Activated effector memory CD4-positive, alpha-beta T cell treated with Interleukin-2 at 50 U/mL for 16 hours (primary cell): Measurements from ENCODE around the gene TMEM214.

Experiments used
- DNase-seq: peaks from one replicate; pipeline ENCODE4 v3.0.0-alpha.2; 2020

The TMEM214 gene

DNA sequence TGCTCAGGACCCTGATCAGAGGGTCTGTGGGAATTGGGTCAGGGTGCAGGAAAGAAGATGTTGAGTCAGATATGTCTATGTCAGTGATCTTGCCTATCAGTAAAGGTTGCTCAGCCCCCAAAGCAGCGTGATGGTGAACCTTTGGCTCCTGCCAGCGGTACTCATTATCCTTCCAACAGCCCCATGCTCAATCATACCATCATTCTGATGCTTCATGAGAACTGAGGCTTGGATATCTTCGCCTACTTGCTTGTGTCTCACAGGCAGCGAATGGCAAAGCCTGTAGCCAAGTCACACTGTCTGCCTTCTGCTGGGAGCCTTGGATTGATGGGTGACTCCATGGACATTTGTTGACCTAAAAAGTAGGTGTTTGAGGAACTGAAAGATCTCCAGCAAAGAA lies 19.0 kb upstream of the TMEM214 start:
- no peak for DNase-seq

DNA sequence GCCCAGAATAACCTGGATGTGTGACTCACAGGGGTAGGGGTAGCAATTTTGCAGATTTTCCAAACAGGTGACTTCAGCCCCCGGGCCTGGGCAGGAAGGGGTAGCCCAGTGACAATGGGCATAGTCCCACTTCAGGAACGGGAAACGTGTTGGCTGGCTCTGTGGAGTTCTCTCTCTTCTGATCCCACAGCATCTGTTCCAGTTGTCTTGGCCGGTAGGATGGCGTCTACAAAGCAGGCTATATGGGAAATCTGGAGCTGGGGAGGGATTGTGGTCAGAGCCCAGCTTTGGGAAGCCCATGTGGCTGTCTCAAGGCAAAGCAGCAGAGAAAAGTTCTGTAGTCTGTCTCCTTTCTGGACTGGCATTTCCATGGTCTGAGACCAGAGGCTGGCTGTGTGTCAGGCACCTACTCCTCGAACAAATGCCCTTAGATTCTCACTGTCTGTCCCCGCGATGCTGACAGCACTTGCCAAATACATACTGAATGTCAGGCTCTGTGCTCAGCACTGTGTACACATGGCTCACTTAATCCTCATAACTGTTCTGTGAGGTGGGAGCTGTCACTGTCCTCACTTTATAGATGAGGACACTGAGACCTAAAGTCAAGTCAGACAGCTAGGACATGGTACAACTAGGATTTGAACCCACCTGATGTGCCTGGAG lies 17.9 kb upstream of the TMEM214 start:
- no peak for DNase-seq

DNA sequence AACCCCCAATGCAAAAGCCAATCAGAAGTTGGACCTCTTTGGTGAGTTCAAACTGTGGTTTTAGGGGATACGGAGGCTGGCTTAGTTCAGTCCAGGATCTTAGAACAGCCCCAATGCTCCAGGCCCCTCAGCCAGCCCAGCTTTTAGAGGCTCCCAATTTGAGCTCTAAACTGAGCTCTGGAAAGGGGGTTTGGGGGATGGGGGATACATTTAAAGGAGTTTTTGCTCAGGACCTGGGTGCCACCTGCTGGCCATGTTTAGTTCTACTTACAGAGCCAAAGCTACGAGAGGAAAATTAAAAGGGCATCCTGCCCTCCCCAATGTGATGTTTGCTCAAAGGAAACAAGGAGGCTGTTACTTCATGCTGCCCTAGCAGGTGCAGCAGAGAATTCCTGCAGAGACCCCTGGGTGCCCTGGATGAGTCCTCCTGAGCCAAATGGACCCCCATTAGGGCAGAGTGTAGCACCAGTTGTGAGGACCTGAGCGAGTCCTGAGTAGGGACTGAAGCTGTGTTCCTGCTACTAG lies 15.9 kb upstream of the TMEM214 start:
- DNase-seq: peak; percentile 8

DNA sequence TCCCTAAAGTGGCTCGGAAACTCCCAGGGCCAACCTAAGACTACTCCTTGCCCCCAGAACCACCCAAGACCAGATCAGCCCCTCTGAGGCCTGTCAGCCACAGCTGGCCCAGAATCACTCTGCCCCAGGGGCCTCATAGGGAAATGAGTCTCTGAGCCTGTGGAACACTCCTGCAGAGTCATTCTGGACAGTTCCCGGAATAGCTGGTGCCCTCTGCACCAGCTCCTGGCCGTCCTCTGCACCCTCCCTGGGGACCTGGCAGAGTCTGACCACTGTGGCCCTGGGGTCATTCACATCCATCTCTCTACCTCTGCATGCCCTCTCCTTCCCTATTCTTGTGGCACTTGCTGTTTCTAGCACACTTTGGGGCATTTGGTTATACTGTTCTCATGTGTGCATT lies 14.6 kb upstream of the TMEM214 start:
- DNase-seq: no peak

DNA sequence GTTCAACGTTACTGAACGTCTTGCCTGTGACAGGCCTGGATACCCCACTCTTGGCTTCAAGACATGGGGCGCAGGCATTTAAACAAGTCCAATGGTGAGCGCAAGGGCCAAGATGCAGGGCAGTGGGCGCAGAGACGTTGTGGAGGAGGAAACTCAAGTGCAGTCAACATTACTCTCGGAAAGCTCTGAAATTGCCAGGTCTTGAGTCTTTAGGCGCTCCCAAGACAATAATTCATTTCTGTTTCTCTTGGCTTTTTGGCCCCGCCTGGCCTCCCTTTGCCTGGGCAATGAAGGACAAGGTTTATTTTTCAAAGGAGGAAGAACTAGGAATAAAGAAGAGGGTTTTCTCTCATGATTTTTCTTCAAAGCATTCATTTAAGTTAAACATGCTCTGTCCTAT lies 13.3 kb upstream of the TMEM214 start:
- DNase-seq: no peak

DNA sequence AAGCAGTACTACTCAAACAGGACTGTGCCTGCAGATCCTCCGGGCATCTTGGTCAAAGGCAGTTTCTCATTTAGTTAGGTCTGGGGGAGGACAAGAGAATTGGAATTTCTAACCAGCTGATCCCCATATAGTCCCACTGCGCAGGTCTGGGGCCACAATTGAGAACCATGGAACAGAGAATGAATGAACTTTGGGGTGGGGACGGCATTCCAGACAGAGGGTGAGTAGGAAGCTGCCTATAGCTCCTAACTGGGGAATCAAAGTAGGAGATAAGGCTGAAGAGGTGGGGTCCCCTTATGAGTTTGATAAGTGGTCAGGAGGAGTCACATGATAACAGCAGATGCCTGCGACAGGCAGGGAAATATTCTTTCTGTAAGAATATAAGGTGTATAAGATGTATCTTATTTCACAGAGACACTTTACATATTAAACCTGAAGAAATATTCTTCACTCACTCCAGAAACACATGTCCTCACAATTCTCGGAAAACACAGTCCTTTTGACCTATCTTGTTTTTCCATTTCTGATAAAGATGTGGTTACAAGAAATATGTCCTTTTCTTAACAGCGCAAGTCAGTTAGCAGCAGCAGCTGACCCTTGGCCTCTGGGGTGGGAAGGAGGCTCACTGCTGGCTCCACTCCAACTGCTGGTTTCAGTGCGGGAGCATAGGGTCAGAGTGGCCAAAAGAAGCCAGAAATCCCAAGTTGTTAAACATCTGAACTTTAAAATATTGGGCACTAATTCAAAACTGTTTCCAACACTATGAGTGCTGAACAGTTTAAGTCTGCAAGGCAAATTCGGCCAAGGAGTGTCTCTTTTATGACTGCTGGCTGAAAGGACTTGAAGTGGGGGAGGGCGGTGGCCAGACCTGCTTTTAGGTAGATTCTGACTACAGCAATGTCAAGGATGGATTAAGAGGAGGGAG lies 12.6 kb upstream of the TMEM214 start:
- DNase-seq: no peak

DNA sequence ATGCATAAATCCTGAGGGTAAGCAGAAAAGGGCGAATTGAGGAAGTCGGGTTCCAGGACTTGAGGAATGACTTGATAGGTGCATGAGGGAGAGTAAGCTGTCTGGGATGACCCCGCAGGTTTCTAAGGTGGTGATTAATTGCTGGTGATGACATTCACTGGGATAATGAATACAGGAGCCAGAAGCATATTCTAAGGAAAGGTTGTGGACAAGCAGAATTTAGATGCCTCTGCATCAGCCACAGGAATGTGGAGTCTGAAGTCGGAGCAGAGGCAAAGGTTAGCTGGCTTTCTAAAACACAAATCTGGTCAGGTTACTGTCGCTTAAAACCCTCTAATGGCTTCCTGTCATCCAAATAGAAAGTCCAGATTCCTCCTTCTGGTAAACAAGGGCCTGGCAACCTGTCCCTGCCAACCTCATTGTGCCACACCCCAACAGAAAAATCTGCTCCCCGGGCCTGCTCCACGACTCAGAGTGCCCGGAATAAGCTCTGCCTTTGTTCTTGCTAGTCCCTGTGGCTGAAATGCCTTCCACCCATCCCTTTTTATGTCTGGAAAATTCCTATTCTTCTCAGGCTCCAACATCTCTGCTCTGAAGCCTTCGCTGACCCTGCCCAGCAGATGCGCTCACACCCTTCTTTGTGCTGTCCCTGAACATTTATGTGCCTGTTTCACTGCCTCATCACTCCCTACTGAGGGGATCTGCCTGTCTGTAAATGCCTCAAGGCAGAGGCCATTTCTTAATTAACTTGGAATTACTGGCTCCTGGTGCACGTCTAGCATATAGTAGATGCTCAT lies 11.3 kb upstream of the TMEM214 start:
- no peak for DNase-seq

DNA sequence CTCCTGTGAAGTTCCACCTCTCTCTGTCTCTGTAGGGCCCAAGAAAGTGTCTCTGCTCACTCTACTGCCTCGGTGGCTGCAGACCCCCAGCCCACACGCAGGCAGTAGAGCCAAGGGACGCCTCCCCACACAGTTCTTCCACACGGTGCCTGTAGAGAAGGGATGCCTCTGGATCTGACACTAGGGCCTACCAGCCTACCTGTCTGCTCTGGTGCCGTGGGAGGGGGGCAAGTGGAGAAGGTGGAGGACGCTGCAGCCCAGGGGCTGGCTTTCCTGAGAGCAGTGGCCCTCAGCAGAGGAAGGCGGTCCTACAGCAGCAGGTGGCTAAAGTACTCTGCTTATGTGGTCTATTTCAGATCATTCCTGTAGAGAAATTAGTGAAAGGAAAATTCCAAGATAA lies 9.0 kb upstream of the TMEM214 start:
- no peak for DNase-seq

DNA sequence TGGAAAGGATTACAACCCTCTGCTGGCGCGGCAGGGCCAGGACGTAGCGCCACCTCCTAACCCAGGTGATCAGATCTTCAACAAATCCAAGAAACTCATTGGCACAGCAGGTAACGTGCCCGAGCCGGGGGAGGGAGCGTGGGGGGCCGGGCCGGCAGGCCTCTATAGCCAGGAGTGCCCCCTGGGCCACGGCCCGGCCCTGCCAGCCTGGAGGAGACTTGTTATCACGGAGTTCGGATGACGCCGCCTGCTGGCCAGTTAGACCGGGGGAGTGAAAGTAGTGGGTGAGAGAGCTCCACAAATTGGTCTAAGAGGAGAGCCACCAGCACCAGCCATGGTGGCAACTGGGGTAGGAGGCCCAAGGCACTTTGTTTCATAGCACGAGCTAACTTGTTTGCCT lies 8.6 kb upstream of the TMEM214 start:
- DNase-seq: no peak

DNA sequence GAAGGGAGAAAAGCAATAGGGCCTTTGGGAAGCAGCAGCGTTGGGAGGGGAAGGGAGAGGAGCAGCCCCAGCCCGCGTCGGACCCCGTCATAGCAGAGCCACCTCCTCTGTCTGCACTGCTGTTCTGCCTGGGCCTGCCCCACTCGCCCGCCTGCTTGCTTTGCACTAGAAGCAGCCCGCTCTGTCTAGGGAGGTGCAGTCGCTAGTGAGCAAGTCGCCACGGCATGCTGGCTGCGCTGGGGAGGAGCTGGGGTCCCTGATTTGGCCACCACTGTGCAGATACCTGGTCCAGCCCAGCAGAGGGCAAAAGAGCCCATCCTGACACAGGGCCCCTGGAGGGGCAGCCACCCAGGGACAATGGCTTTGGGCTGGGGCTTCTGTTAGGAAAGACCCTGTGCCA lies 8.0 kb upstream of the TMEM214 start:
- DNase-seq: no peak

DNA sequence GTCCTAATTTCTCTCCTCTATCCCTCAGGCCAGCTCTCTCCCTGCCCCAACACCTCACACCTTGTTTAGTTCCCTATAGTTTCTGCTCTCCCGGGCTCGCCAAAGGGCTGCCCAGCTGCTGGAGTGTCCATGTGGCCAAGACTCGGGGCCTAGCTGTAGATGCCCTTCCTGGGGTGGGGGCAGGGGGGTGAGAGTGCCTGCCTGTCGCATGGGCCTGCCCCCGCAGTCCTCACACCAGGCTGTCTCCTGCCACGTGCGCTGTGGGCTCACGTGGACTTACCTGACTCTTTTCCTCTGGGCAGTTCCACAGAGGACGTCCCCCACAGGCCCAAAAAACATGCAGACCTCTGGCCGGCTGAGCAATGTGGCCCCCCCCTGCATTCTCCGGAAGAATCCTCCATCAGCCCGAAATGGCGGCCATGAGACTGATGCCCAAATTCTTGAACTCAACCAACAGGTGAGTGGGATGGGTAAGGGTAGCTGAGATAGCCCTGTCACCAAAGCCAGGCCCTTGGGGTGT lies 7.4 kb upstream of the TMEM214 start:
- no peak for DNase-seq

DNA sequence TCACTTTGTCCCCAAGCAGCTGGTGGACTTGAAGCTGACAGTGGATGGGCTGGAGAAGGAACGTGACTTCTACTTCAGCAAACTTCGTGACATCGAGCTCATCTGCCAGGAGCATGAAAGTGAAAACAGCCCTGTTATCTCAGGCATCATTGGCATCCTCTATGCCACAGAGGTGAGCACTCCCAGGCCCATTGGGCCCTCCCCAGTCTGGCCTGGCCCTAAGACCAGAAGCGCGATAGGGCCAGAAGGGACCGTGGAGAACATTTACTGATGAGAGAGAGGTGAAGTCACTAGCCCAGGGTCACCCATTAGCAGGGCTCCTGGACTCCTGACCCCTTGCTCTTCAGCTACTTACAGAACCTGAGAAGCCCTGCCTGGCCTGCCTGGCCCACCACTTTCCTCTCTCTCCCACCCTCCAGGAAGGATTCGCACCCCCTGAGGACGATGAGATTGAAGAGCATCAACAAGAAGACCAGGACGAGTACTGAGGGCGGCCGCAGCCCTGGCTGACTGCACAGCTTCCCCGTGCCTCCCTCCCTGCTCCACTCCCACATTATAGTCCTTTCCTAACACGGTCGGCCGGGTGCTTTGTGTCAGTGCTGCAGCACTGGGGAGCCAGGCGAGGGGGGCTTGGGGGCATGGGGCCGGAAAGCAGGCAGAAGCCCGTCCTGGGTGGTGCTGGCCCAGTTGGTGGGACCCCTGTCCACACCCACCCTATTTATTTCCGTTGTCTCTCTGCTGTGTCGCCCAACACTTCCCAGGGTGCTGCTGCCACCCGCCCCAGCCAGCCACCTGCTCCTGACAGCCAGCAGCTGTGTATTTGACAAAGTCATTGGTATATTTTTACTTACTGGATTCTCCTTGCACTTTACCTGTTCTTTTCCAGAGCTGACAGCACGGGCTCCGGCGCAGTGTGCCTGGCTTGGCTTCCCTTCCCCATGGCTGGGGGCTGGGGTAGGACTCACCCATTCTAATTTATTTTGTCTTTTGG lies 6.6 kb upstream of the TMEM214 start:
- DNase-seq: no peak

DNA sequence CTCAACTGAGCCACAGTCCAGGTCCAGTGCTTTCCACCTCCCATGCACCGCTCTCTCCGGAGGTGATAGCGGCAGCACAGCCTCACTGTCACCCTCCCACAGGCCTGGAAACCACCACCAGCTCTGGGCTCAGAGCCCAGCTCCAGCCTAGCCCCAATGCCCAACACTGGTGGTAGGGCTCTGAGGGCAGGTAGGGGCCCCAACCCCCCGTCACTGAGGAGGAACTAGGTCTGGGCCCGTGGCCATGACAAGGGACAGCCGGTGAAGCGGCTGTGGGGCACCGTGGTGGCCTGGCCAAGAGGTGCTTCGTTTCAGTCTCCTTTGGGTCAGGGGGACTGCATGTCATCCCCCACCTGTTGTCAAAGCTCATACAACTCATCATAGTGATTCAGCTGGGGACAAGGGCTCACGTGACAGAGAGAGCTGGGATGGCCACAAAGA lies 5.5 kb upstream of the TMEM214 start:
- DNase-seq: no peak

DNA sequence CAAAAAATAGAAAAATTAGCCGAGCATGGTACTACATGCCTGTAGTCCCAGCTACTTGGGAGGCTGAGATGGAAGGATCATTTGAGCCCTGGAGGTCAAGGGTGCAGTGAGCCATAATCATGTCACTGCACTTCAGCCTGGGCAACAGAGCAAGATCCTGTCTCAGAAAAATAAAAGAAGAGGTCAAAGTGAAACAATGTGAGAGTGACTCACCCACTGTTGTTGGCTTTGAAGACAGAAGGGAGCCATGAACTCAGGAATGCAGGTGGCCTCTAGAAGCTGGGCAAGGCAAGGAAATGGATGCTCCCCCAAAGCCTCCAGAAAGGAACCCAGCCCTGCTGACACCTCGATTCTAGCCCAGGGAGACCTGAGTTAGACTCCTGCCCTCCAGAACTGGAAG lies 3.7 kb upstream of the TMEM214 start:
- DNase-seq: no peak

DNA sequence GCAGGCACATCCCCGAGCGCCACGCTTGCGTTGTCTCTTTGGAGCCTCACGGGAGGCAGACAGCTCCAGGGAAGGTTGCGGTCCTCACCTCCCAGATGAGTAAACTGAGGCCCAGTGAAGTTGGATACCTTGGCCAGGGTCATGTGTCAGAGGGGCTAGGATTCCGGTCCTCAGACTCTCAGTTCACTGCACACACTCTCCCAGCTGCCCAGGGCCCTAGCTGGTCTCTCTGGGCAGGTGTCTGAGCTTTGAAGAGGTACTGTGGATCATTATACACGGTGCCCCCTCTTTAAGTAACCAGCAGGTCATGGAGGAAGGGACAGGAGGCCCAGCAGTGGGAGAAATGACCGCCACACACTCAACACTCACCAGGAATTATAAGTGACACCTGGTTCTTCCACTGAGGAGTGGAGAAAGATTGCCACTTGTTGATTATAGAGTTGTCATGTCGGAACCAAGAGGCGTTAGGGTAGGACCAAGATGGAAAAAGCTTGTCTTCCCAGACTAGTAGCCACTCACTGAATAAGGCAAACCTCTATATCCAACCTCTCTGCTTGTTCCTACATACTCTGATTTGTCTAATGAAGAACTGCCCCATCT lies 588 bp downstream of the TMEM214 start:
- no peak for DNase-seq

DNA sequence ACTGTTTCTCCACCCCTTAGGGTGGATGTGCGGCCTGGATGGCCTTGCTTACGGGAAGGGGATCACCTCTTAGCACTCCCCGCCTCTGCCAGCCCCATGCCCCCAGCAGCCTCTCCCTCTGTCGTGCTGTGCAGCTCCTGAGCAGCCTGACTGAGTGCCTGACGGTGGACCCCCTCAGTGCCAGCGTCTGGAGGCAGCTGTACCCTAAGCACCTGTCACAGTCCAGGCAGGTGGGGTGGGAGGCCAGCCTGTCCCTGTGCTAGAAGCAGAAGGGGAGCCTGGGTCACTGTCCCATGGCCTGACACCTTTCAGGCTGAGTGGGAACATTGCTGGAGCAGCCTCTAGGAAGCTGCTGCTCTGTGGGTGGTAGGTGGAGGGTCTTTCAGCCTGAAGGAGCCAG lies 5.2 kb downstream of the TMEM214 start:
- no peak for DNase-seq

DNA sequence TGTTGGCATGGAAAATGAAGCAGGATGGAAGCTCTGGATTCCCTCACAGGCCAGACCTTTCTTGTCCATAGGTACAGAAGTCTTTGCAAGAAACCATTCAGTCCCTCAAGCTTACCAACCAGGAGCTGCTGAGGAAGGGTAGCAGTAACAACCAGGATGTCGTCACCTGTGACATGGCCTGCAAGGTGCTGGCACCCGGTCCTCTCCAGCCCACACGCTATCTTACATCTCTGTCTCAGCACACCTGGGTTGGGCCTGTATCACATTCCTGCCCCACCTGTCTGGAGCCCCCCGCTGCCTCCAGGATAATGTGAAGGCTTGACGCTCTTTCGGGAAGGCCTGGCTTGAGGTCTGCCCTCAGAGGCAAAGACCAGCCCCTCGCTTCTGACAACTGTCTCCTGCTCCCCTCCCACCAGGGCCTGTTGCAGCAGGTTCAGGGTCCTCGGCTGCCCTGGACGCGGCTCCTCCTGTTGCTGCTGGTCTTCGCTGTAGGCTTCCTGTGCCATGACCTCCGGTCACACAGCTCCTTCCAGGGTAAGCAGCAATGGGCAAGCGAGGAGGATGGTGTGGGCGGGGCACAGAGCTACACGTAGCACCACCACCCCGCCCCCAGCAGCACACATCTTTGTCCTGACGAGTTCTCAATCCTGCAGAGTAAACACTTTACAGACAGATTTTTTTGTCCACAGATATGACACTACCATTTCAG lies 6.0 kb downstream of the TMEM214 start:
- DNase-seq: no peak

DNA sequence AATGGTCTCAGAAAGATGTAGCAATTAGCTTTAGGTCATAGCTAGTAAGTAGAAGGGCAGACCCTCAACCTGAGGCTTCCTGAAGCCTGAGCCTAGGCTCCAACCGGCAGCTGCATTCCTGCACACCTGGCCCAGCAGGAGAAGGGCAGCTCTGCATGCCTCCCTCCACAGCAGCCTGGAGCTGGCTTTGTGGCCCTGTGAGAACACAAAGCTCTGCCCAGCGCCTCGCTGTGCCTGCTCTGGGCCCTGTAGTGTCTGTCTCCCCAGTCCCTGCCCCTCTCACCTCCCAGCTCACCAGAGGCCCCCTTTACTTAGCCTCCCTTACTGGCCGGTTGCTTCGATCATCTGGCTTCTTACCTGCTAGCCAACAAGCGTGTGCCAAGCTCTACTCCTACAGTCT lies 6.7 kb downstream of the TMEM214 start:
- no peak for DNase-seq

DNA sequence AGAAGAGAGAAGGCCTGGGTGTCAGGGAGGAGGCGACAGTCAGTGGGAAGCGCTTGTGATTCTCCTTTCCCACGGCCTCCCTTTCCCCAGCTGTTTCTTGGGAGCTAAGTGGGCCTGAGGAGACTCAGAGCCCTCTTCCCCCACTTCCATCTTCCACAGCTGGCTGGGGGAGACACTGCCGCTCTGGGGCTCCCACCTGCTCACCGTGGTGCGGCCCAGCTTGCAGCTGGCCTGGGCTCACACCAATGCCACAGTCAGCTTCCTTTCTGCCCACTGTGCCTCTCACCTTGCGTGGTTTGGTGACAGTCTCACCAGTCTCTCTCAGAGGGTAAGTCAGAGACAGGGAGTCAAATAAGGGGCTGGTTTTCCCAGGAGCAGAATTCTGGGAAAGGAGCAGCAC lies 7.1 kb downstream of the TMEM214 start:
- no peak for DNase-seq

DNA sequence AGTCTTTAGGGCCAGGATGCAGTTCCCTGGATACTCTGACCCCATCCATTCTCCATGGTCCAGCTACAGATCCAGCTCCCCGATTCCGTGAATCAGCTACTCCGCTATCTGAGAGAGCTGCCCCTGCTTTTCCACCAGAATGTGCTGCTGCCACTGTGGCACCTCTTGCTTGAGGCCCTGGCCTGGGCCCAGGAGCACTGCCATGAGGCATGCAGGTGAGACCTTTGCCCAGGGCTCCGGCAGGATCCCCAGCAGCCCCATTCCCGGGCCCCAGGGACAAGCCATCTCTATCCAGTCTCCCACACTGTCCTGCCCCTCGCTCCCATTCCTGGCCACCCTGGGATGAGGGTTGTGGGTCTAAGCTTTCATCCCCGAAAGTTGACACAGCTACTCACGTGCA lies 7.5 kb downstream of the TMEM214 start:
- DNase-seq: no peak

DNA sequence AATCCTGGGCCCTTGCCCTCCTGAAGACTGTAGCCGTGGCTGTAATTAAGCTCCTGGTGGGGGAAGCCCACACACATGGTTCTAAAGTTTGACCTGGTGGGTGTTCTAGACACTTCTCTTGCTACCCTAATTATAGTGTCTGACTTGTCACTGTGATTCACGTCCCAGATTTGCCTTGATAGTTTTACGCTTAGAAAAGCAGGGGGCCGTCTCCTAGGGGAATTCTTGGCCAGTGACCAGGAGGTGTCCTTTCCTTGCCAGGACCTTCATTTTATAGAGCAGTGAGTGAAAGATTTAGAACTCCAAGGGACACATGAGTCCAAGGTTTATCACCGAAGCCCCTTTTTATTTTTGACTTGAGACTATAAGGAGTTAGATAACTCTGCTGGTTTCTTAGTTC lies 9.0 kb downstream of the TMEM214 start:
- no peak for DNase-seq
